NT2/D1 (cell line): ENCODE measurements around the gene CDC42EP4.

Source experiments
- SUZ12 ChIP-seq: IDR thresholded peaks from 2 replicates; pipeline ENCODE4 v1.6.1; 2011; ENCODE audit not compliant: insufficient read length, insufficient read depth; ENCODE audit errors: extremely low read depth
- YY1 ChIP-seq: IDR thresholded peaks from 2 replicates; pipeline ENCODE4 v1.6.1; 2011; ENCODE audit not compliant: insufficient read length, insufficient read depth
- ZNF274 ChIP-seq: IDR thresholded peaks from 2 replicates; pipeline ENCODE4 v1.6.1; 2011; ENCODE audit warnings: mild to moderate bottlenecking, low read depth, low read length

DNA sequence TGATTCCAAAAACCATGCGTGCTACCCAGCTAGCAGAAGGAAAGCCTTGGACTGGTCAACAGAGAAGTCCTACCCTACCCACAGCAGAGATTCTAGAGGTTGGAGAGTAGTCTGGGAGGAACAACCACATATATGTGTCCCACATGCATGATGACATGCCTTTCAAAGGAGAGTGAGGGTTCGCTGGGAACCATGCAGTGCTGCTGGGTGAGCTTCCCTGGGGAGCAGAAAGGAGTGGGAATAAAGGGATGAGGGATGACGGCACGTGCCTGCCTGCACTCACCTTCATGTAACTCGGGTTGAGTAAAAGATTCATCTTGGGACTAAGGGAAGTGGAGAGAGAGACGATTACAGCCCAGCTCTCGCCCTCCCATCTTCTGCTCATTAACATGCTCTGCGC, 59.9 kb downstream of the CDC42EP4 start:
- TF ChIP-seq YY1 (no peak), SUZ12 (no peak), ZNF274 (no peak)
